Measurements from ENCODE around the gene UBALD1. TPM values are rescaled to one million over a fixed set of nuclear protein-coding genes. Genes with fewer than 3 reads are reported as not detected.
A peak's percentile ranks its signal among the peaks of the same experiment; 100 is the strongest.

The UBALD1 gene
- total and polyA plus RNA-seq, 10 donors: 10.0 to 33.6 (median 17.6) TPM

DNA sequence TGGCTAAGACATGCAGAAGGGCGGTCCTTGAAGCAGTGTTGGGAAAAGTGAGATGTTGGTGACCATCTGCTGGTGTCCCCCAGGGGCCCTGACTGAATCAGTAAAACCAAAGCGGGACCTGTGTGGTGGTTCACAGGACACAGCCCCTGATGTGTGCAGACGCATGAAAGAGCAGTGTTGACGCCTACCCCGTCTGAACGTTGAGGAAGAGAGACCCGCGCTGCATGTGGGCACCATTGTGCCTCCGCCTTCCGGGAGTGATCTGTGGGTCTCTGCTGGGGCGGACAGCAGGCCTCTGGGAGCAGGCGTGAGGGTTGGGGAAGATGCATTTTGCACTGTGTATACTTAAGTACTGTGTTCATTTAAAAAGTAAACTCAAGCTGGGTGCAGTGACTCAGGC lies 41.5 kb upstream of the UBALD1 start:
- Histone ChIP-seq H3K27me3 (replicated peaks in 1 of 7) (no peaks in the 10 kb centered on the region), H3K4me3 (no peak overlapping the region), H3K27ac (peak overlapping the region in 3 of 8 donors; percentile 78 to 84 (median 83)), H3K4me1 (peaks cover 13 to 70% (median 33%) of the 10 kb centered on the region in 6 donors), H3K36me3 (peaks cover 0 to 100% (median 77%) of the 10 kb centered on the region in 6 donors), H3K9me3 (no peaks in the 10 kb centered on the region)
- intact Hi-C loops (cut with DNase I; ENCODE audit: low total_unique reads): no loop called here
- TF ChIP-seq POLR2AphosphoS5 (IDR thresholded peaks at IDR 0.05) (no peak), POLR2A (IDR thresholded peaks at IDR 0.05) (no peak)
- TF ChIP-seq, protein P1, sequence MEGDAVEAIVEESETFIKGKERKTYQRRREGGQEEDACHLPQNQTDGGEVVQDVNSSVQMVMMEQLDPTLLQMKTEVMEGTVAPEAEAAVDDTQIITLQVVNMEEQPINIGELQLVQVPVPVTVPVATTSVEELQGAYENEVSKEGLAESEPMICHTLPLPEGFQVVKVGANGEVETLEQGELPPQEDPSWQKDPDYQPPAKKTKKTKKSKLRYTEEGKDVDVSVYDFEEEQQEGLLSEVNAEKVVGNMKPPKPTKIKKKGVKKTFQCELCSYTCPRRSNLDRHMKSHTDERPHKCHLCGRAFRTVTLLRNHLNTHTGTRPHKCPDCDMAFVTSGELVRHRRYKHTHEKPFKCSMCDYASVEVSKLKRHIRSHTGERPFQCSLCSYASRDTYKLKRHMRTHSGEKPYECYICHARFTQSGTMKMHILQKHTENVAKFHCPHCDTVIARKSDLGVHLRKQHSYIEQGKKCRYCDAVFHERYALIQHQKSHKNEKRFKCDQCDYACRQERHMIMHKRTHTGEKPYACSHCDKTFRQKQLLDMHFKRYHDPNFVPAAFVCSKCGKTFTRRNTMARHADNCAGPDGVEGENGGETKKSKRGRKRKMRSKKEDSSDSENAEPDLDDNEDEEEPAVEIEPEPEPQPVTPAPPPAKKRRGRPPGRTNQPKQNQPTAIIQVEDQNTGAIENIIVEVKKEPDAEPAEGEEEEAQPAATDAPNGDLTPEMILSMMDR (IDR thresholded peaks at IDR 0.05 in 8 of 11, conservative IDR thresholded peaks at IDR 0.05 in 3 of 11): no peak
- WGBS, 5 donors: 94 to 96% (median 95%) methylated on average over 12 of the region's 12 CpGs
- DNase-seq: no peak

DNA sequence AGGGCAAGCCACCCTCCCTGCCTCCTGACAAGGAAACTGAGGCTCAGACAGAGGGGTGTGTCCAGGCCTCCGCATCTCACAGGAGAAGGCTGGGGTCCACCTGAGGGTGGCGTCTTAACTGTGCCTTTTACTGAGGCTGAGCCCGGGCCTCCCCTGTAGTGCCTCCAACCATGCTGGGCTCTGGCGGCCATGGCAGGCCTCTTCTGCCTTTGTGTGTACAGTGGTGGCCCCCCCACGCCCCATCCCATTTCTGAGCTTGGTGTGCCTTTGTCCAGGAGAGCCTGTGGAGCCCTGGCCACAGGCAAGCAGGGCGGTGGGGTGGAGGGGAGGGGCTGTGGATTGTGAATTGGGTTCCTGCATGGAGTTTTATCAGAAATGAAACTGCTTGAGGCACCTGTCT lies 41.1 kb upstream of the UBALD1 start:
- Histone ChIP-seq H3K4me1 (peaks cover 11 to 70% (median 31%) of the 10 kb centered on the region in 6 donors), H3K27me3 (replicated peaks in 1 of 7) (no peaks in the 10 kb centered on the region)

DNA sequence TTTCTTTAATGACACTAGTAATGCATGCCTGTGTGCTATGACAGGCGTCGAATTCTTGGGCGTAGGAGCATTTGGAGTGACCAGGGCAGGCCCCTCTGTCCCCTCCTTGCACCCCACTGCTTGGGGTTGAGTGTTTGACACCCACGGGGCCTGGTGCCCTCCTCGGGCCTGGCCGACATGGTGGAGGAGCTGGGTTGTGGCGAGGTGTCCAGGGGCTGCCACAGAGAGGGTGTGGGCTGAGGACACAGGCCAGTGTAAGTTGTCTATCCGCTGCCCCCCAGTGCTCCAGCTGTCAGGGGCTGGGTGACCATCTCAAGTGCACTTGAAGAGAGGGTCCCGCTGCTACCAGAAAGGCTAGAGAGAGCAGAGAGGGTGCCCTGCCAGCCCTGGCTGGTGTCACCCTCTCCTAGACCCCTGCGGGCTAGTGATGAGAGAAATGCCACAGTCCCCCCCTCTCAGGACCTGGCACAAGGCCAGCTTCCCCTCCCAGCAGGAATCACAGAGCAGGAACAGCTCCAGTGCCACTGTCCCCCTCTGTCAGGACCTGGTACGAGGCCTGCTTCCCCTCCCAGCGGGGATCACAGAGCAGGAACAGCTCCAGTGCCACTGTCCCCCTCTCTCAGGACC lies 40.4 kb upstream of the UBALD1 start:
- Histone ChIP-seq H3K4me3 (no peak overlapping the region), H3K9me3 (no peaks in the 10 kb centered on the region), H3K36me3 (peaks cover 0 to 99% (median 80%) of the 10 kb centered on the region in 6 donors), H3K4me1 (peaks cover 4 to 70% (median 30%) of the 10 kb centered on the region in 6 donors), H3K27me3 (replicated peaks in 1 of 7) (no peaks in the 10 kb centered on the region), H3K27ac (peak overlapping the region; percentile 15 to 90 (median 78))
- DNase-seq: no peak
- 83 to 91% (median 90%) methylated on average over 11 to 12 of the region's 12 CpGs for WGBS, 5 donors
- TF ChIP-seq POLR2A (IDR thresholded peaks at IDR 0.05) (no peak), POLR2AphosphoS5 (IDR thresholded peaks at IDR 0.05) (no peak)
- TF ChIP-seq, protein P1 (IDR thresholded peaks at IDR 0.05 in 8 of 11, conservative IDR thresholded peaks at IDR 0.05 in 3 of 11): no peak
- intact Hi-C loops (cut with DNase I; ENCODE audit: low total_unique reads): no loop called here

More for the DNA sequence above, 41.1 kb upstream of the UBALD1 start:
- peaks cover 0 to 100% (median 81%) of the 10 kb centered on the region in 6 donors for H3K36me3 ChIP-seq
- no peaks in the 10 kb centered on the region for H3K9me3 ChIP-seq
- TF ChIP-seq POLR2AphosphoS5 (IDR thresholded peaks at IDR 0.05): peak in 1 of 3 donors; percentile 32
- TF ChIP-seq POLR2A (IDR thresholded peaks at IDR 0.05): no peak
- TF ChIP-seq, protein P1 (IDR thresholded peaks at IDR 0.05 in 8 of 11, conservative IDR thresholded peaks at IDR 0.05 in 3 of 11): no peak
- H3K27ac ChIP-seq: peak overlapping the region in 5 of 8 donors; percentile 78 to 90 (median 83)
- WGBS, 5 donors: 95 to 100% (median 97%) methylated on average over 3 to 6 of the region's 6 CpGs
- DNase-seq: no peak
- intact Hi-C loops (cut with DNase I; ENCODE audit: low total_unique reads): no loop called here
- no peak overlapping the region for H3K4me3 ChIP-seq
